Pulmonary artery endothelial cell (primary cell): ENCODE results near the gene C17orf50. TPM values are rescaled to one million over a fixed set of nuclear protein-coding genes. Genes with fewer than 3 reads are reported as not detected.

Experiments
- DNase-seq: peaks from one replicate; pipeline ENCODE4 v3.0.0-alpha.2; 2011; ENCODE audit warnings: low read depth, low spot score
- total RNA-seq: library from RNA; depleted of rRNA; stranded (reverse); fragments of >200 nt; gene quantifications from 2 replicates; pipeline ENCODE4 v1.2.3, GENCODE V29; 2014

Gene C17orf50
- total RNA-seq, result not detected in 2 replicates

- no peak for DNase-seq
Observed at GRCh38 chr17:35760587-35760986, at the start of gene C17orf50. Gene C17orf50 (plus strand): TSS chr17:35760887. CDS start chr17:35760942, 55 bp downstream.

- no peak for DNase-seq
Observed at GRCh38 chr17:35710950-35711349, 49.7 kb upstream of the C17orf50 start.

- peak; percentile 78 for DNase-seq
Observed at GRCh38 chr17:35713069-35713728, 47.5 kb upstream of the C17orf50 start.

DNA sequence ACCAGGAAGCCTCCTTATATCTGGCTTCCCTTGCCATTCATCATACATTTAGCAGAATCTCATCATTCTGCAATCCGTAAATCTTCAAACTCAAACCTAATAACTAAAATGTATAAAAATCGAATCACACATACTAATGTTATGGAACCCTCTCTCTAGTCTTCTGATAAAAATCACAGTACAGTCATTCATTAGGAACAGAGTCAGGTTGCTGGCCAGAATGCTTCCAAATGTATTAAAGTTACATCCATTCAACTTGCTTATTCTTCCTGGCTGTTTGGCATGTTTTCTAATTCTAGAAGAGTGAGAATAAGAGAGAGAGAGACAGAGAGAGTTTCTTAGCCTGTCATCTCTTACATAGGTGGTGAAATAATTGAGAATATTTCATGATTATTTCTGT, 45.7 kb upstream of the C17orf50 start:
- DNase-seq, result no peak

GRCh38 chr17:35715416-35715815, 45.3 kb upstream of the C17orf50 start:
- DNase-seq, result no peak

GRCh38 chr17:35716173-35716572, 44.5 kb upstream of the C17orf50 start:
- no peak for DNase-seq

GRCh38 chr17:35716897-35717465, 43.7 kb upstream of the C17orf50 start:
- DNase-seq, result no peak

DNA sequence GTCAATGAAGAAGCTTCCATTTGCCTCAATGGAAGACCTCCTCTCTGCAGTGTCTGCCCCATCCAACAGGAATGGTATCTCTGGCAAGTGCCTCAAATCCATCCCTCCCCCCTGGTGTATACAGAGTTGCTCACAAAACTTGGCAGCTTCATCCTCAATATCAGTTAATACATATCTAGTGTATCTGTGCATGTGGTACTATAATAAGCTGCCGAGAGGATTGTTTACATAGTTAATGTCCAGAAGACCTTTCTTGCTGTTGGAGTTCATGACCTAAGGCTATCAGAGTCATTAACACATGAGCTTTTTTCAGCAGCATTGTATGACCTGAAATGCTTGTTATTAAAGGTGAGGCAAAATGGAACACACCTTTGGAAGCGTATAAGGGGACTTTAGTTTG, 43.2 kb upstream of the C17orf50 start:
- DNase-seq, result no peak

- DNase-seq, result no peak
Observed at GRCh38 chr17:35723735-35724134, 37.0 kb upstream of the C17orf50 start.

DNA sequence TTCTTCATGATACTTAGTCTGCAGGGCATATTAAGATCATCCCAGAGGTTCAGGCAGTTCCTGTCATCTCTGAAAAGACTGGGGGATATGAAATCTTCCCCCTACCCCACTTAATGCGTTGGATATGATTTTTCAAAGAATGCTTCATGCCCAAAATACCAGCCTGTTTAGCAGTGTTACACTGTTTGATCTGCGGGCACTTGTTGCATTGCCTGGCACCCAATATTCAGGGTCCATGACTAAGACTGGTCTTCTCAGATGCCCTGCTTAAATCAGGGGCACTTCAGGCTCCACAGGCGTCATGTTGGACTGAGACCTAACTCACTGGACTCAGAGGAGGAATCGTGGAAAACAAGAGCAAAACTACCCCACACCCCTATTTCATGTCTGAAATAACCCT, 35.6 kb upstream of the C17orf50 start:
- no peak for DNase-seq

DNA sequence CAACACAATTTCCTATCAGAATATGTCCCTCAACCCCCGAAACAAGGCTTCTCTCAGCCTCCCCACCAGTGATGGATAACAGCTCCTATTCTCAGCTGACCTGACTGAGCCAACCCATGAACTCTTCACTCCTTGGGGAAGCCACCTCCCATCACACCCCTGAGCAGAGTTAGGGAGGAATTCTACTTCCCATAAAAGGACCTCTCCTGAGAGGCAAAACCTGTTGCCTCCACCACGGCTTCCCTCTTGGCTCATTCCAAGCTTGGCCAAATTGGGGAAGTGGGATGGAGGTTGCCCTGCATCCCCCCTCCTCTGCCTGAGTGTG, 34.9 kb upstream of the C17orf50 start:
- no peak for DNase-seq

DNA sequence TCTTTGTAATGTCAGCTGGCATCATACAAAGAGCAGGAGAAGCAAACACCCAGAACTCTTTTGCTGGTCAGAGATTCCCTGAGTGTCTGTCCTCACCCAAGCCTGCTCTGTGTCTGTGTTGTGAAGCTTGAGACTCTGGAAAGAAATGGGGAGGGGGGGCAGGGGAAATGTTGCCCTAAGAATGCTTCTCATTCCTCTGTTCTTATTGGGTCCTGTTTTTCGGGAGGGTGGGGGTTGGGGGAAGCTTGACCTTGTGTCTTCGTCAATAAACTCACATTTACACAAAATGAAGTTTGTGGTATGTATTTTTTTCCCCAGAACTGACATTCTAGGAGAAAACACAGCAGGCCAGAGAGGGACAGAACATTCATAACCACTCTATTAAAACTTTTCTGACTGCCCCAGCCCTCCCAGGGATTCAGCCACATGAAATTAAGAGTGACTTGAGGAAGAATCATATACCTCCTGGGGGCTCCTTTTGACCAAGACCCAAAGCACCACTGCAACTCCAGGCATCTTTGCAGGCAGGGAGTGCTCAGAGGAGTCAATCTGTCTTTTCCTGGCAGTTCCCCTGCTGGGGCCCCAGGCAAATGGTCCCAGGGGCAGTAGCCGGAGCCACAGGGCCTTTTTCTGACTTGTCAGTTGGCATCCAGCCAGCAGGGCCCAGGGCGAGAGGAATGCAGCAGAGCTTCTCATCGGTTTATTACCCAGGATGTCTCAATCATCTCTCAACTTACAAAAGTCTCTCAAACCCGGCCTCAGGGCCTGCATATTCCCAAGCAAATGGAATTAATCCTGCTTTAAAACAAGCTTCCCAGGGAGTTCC, 34.3 kb upstream of the C17orf50 start:
- DNase-seq, result no peak

DNA sequence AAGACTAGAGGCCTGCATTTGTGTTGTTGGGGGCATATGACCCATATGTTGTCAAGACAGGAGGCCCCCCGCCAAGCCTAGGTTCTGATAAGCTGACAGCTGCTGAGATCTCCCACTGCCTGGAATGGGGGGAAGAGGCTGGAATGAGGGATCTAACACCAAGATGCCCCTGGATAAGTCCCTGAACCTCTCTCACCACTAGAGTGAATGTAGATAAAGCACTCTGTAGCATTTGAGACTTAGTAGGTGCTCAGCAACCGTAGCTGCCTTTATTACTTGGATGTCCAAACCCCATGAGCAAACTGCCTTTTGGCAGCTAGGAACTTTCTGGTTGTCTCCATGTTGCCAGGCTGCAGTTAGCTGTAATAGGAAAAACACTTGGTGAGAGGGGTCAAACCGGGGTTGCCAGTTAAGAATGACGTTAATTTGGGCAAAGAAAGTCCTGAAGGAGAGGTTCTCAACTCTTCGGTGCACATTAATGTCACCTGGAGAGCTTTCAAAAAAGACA, 33.7 kb upstream of the C17orf50 start:
- no peak for DNase-seq

- no peak for DNase-seq
Observed at GRCh38 chr17:35727635-35728034, 33.1 kb upstream of the C17orf50 start.

DNA sequence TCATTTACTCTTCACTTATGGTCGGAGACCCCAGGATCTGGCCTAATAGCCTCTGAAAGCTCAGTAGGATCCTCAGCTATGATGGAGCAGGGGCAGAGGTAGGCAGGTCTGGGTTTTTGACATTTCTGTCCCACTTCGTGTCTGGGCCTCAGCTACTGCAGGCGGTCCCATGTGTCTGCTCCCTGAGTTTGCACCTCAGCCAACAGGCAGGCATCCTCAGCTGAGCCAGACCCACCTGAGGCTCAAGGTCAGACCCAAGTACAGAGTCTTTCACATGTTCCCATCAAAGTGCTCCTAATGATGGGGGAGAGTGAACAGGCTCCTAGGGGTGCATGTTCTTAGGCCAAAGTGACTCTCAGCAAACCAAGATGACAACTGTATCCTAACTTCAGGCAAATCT, 32.1 kb upstream of the C17orf50 start:
- DNase-seq, result no peak

DNA sequence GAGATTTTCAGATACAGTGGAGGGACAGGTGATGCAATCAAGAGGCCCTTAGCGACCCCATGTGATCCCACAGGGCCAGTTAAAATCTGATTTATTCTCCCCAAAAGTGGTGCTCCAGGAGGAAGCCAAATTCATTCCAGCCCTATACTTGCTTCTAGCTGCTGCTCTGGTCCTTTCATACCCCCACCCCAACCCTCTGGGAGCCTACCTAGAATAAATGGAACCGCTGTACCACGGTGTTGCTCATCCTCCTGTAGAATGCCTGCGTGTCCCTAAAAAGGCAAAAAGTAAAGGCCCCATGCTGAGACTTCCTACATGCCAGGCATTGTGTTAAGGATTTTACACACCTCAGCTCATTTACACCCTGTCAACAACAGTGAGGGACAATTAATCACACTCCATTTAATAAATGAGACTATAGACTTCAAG, 31.3 kb upstream of the C17orf50 start:
- DNase-seq, result no peak

GRCh38 chr17:35730400-35731005, 30.2 kb upstream of the C17orf50 start:
- DNase-seq, result no peak

- DNase-seq, result no peak
Observed at GRCh38 chr17:35731239-35731916, 29.3 kb upstream of the C17orf50 start, which contains the start of gene RASL10B. Gene RASL10B (plus strand): TSS chr17:35731639. CDS start chr17:35735185, 3,546 bp downstream.

DNA sequence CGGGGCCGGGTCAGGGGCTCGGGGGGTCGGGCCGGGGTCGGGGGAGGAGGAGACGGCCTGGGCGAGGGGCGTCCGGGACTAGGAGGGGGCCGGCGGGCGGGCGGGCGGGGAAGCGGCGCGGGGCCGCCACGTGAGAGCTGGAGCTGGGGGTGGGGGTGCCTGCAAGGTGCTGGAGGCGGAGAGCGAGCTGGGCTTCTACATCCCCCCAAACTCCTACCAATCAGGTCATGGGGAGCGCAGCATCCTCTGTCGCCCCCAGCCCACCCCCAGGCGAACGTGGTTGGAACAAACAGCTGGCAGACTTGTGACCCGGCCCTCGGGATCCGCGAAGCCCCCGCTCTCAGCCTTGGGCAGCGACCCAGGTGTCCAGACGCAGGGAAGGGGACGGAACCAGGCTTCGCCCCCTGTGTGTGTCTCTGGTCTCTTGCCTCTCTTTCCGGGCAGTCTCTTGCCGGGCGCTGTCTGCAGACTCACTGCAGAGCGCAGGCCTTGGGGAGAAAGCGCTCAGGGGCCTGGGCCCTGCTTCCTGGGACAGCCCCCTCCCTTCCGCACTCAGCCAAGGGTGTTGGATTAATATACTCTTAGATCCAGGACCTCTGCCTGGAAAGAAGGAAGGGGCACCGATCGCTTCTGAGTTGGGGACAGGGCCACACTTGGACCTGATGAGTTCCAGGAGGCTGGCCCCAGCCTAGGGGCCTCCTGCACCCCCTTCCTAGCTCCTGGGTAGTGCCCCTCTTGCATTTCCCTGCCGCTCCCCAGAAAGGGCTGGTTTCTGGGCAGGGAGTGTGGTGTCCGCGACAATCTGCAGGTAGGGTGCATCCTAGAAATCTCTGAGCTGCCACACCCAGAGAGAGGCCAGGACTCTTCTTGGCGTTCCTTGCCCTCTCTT, 28.5 kb upstream of the C17orf50 start:
- no peak for DNase-seq

DNA sequence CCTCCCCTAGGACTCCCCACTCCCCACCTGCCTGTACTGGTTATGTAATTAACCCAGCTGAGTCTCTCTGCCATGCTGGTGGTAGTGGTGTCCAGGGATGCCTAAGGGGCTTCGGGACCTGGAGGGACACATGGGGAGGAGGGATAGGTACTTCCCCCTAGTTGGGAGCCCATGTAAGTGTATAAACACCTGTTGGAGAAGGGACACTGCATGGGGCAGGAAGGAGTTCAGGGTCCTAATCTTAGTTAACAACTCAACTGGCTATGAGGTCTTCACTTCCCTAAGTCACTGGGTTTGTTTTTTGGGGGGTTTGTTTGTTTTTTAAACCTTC, 27.9 kb upstream of the C17orf50 start:
- DNase-seq, result no peak
